H1 (cell line): Measurements from ENCODE around the gene AP3B2. TPM values are rescaled to one million over a fixed set of nuclear protein-coding genes. Genes with fewer than 3 reads are reported as not detected.

Experiments used
- CTCF ChIA-PET: fragments of 300-600 bp; sonication (Branson Sonifier 250); formaldehyde crosslinking; loops from one replicate; lab custom pipeline; 2021; ENCODE audit not compliant: partially characterized antibody; lab: Charles Lee
- POLR2A ChIA-PET: fragments of 300-600 bp; sonication (Branson Sonifier 250); formaldehyde crosslinking; loops from one replicate; lab custom pipeline; 2021; ENCODE audit warnings: inconsistent platforms; ENCODE audit not compliant: partially characterized antibody; lab: Charles Lee
- DNase-seq, 2 experiments: peaks; one replicate each; pipeline versions ENCODE4 v3.0.0 to v3.0.0-alpha.2; 2010 to 2022; ENCODE audit warnings: low spot score in 2 of 2, low read depth in 1 of 2, mixed read lengths in 1 of 2
- FAIRE-seq: peaks from 2 replicates; lab custom pipeline; 2011; peaks lifted over from hg19 to GRCh38; lab: Jason Lieb, UNC
- H2AFZ ChIP-seq: 2 replicates; pipeline ENCODE4 v1.8.1; 2012; ENCODE audit warnings: low read length, inconsistent platforms
- H2AK5ac ChIP-seq: 2 replicates; pipeline ENCODE4 v1.6.1; 2013; ENCODE audit warnings: low read depth, low read length
- H2BK120ac ChIP-seq: replicated peaks from 2 replicates; pipeline ENCODE3; 2013; ENCODE audit warnings: low read depth, low read length, inconsistent platforms
- H2BK12ac ChIP-seq: 2 replicates; pipeline ENCODE4 v1.6.1; 2013; ENCODE audit warnings: low read depth, low read length
- H2BK15ac ChIP-seq: 2 replicates; pipeline ENCODE4 v1.6.1; 2013; ENCODE audit warnings: low read length
- H2BK20ac ChIP-seq: 2 replicates; pipeline ENCODE4 v1.6.1; 2013; ENCODE audit warnings: low read length
- H2BK5ac ChIP-seq: 2 replicates; pipeline ENCODE4 v1.6.1; 2013; ENCODE audit warnings: low read depth, low read length
- H3K14ac ChIP-seq: 2 replicates; pipeline ENCODE4 v1.6.1; 2013; ENCODE audit warnings: inconsistent platforms; ENCODE audit not compliant: insufficient read length
- H3K18ac ChIP-seq: 2 replicates; pipeline ENCODE4 v1.6.1; 2013; ENCODE audit warnings: low read length; ENCODE audit errors: extremely low read depth
- H3K23ac ChIP-seq: 2 replicates; pipeline ENCODE4 v1.6.1; 2013; ENCODE audit warnings: inconsistent platforms; ENCODE audit not compliant: insufficient read length
- H3K23me2 ChIP-seq: 2 replicates; pipeline ENCODE4 v1.6.1; 2013; ENCODE audit warnings: low read depth, low read length
- H3K27ac ChIP-seq: 2 replicates; pipeline ENCODE4 v1.6.1; 2011; ENCODE audit warnings: low read depth, low read length, inconsistent platforms
- H3K27me3 ChIP-seq, 4 experiments: replicated peaks in 1 of 4; 1 replicate in 1 of 4; 2 replicates in 3 of 4; pipeline versions ENCODE4 v1.6.1 to v1.8.1; 2011 to 2013; ENCODE audit warnings: low read length in 3 of 4, mild to moderate bottlenecking in 3 of 4, inconsistent platforms in 2 of 4, mixed read lengths in 2 of 4, moderate library complexity in 1 of 4; ENCODE audit not compliant: control insufficient read depth in 3 of 4, insufficient read depth in 3 of 4; ENCODE audit errors: extremely low read depth in 1 of 4
- H3K36me3 ChIP-seq, 4 experiments: 2 replicates each; pipeline versions ENCODE4 v1.6.1 to v1.8.1; 2011 to 2013; ENCODE audit warnings: mild to moderate bottlenecking in 4 of 4, low read length in 3 of 4, moderate library complexity in 2 of 4, control low read depth in 1 of 4, inconsistent platforms in 1 of 4; ENCODE audit not compliant: insufficient read depth in 4 of 4, control insufficient read depth in 2 of 4
- H3K4ac ChIP-seq: replicated peaks from 2 replicates; pipeline ENCODE3; 2013; ENCODE audit warnings: low read length, low read depth, mixed read lengths, inconsistent platforms; ENCODE audit not compliant: insufficient read length
- H3K4me1 ChIP-seq, 4 experiments: replicated peaks in 1 of 4; 1 replicate in 1 of 4; 2 replicates in 3 of 4; pipeline versions ENCODE4 v1.6.1 to v1.8.1; 2011 to 2013; ENCODE audit warnings: low read length in 3 of 4, inconsistent platforms in 2 of 4, mixed read lengths in 1 of 4; ENCODE audit not compliant: insufficient read depth in 4 of 4, control insufficient read depth in 3 of 4
- H3K4me2 ChIP-seq, 2 experiments: 2 replicates each; pipeline versions ENCODE4 v1.6.1 to v1.8.1; 2011 to 2013; ENCODE audit warnings: low read depth in 2 of 2, low read length in 2 of 2, control low read depth in 1 of 2, inconsistent platforms in 1 of 2, mild to moderate bottlenecking in 1 of 2; ENCODE audit not compliant: insufficient read depth in 1 of 2
- H3K4me3 ChIP-seq, 4 experiments: fragments of 200-600, 300-600 bp in 1 of 4; sonication (generic), shearing (Covaris generic), sonication (Bioruptor Twin) in 1 of 4; 2 replicates each; pipeline versions ENCODE4 v1.5.1 to v1.8.1; 2011 to 2016; ENCODE audit warnings: low read length in 4 of 4, low read depth in 3 of 4, control low read depth in 2 of 4, inconsistent platforms in 2 of 4, mild to moderate bottlenecking in 2 of 4, mixed read lengths in 1 of 4, moderate library complexity in 1 of 4; ENCODE audit not compliant: insufficient read depth in 2 of 4; ENCODE audit errors: extremely low read depth in 1 of 4
- H3K56ac ChIP-seq: replicated peaks from 2 replicates; pipeline ENCODE3; 2013; ENCODE audit warnings: low read depth, mild to moderate bottlenecking, mixed read lengths, low read length, inconsistent platforms; ENCODE audit not compliant: insufficient read length
- H3K79me1 ChIP-seq: 2 replicates; pipeline ENCODE4 v1.6.1; 2013; ENCODE audit warnings: low read depth, low read length, control low read depth
- H3K79me2 ChIP-seq, 2 experiments: 2 replicates each; pipeline versions ENCODE4 v1.6.1 to v1.8.1; 2012 to 2013; ENCODE audit warnings: low read length in 2 of 2, mild to moderate bottlenecking in 2 of 2, inconsistent platforms in 1 of 2; ENCODE audit not compliant: insufficient read depth in 2 of 2, control insufficient read depth in 1 of 2
- H3K9ac ChIP-seq, 4 experiments: replicated peaks in 1 of 4; 1 replicate in 1 of 4; 2 replicates in 3 of 4; pipeline versions ENCODE4 v1.6.1 to v1.8.1; 2011 to 2013; ENCODE audit warnings: low read depth in 3 of 4, low read length in 3 of 4, control low read depth in 2 of 4, mild to moderate bottlenecking in 2 of 4, moderate library complexity in 2 of 4, inconsistent platforms in 1 of 4; ENCODE audit errors: extremely low read depth in 1 of 4
- H3K9me3 ChIP-seq, 2 experiments: 2 replicates each; pipeline versions ENCODE4 v1.6.1 to v1.8.1; 2012 to 2013; ENCODE audit warnings: mild to moderate bottlenecking in 2 of 2, moderate library complexity in 2 of 2, control low read depth in 1 of 2, inconsistent platforms in 1 of 2, low read depth in 1 of 2, low read length in 1 of 2, mixed read lengths in 1 of 2; ENCODE audit not compliant: insufficient read depth in 2 of 2
- H4K20me1 ChIP-seq, 2 experiments: replicated peaks in 1 of 2; 2 replicates each; pipeline versions ENCODE3 to v1.8.1; 2011 to 2013; ENCODE audit warnings: inconsistent platforms in 2 of 2, low read length in 2 of 2, mild to moderate bottlenecking in 1 of 2; ENCODE audit not compliant: insufficient read depth in 2 of 2, control insufficient read depth in 1 of 2
- H4K5ac ChIP-seq: 2 replicates; pipeline ENCODE4 v1.6.1; 2013; ENCODE audit warnings: low read length, low read depth, mixed read lengths, inconsistent platforms; ENCODE audit not compliant: insufficient read length
- H4K8ac ChIP-seq: 2 replicates; pipeline ENCODE4 v1.8.0; 2013; ENCODE audit warnings: mild to moderate bottlenecking, moderate library complexity, low read length, inconsistent platforms; ENCODE audit not compliant: insufficient read depth; ENCODE audit errors: extremely low read depth
- H4K91ac ChIP-seq: replicated peaks from 2 replicates; pipeline ENCODE3; 2013; ENCODE audit warnings: low read length, mixed read lengths, inconsistent platforms; ENCODE audit not compliant: insufficient read length
- CBX5 ChIP-seq: fragments of 300-800, 300-1000 bp; sonication (generic); IDR thresholded peaks from 2 replicates; pipeline ENCODE4 v1.7.1; 2016; ENCODE audit warnings: antibody characterized with exemption, low read length, low read depth
- CEBPB ChIP-seq: IDR thresholded peaks from 2 replicates; pipeline ENCODE4 v1.6.1; 2012; ENCODE audit warnings: low read depth, low read length
- CREB1 ChIP-seq: IDR thresholded peaks from 2 replicates; pipeline ENCODE4 v1.6.1; 2012; ENCODE audit warnings: inconsistent platforms
- CTBP2 ChIP-seq: IDR thresholded peaks from 2 replicates; pipeline ENCODE4 v1.7.0; 2011; ENCODE audit warnings: borderline replicate concordance, mild to moderate bottlenecking, moderate library complexity, mixed read lengths, low read length; ENCODE audit not compliant: insufficient read depth, insufficient read length
- JUN ChIP-seq: IDR thresholded peaks from 2 replicates; pipeline ENCODE4 v1.6.1; 2011; ENCODE audit warnings: low read depth, mild to moderate bottlenecking, improper control_type of control experiment, low read length
- JUND ChIP-seq: IDR thresholded peaks from 2 replicates; pipeline ENCODE4 v1.6.1; 2011; ENCODE audit warnings: mild to moderate bottlenecking, improper control_type of control experiment, low read length
- KDM4A ChIP-seq: IDR thresholded peaks from one replicate; pipeline ENCODE4 v1.7.1; 2012; ENCODE audit warnings: low read depth, mild to moderate bottlenecking, moderate library complexity, low read length, inconsistent platforms; ENCODE audit not compliant: severe bottlenecking
- NANOG ChIP-seq: IDR thresholded peaks from 2 replicates; pipeline ENCODE4 v1.6.1; 2011; ENCODE audit warnings: low read length, low read depth, mild to moderate bottlenecking, inconsistent platforms; ENCODE audit not compliant: insufficient read depth, poor library complexity, severe bottlenecking
- PHF8 ChIP-seq: fragments of 200-600 bp; sonication (generic); conservative IDR thresholded peaks from 2 replicates; pipeline ENCODE4 v1.7.1; 2012; ENCODE audit warnings: low read depth, mild to moderate bottlenecking, inconsistent platforms, low read length, moderate library complexity
- POLR2AphosphoS5 ChIP-seq: IDR thresholded peaks from 2 replicates; pipeline ENCODE4 v1.6.1; 2011; ENCODE audit warnings: low read depth, low read length
- POU5F1 ChIP-seq: IDR thresholded peaks from 2 replicates; pipeline ENCODE4 v1.6.1; 2011; ENCODE audit warnings: low read depth, mild to moderate bottlenecking, low read length, moderate library complexity
- RBBP5 ChIP-seq: IDR thresholded peaks from 2 replicates; pipeline ENCODE4 v1.7.1; 2012; ENCODE audit warnings: low read depth, mild to moderate bottlenecking, inconsistent platforms, low read length, moderate library complexity, borderline replicate concordance
- SIX5 ChIP-seq: IDR thresholded peaks from 2 replicates; pipeline ENCODE4 v1.6.1; 2011; ENCODE audit warnings: mild to moderate bottlenecking, low read depth, low read length
- SP1 ChIP-seq: IDR thresholded peaks from 2 replicates; pipeline ENCODE4 v1.6.1; 2011; ENCODE audit warnings: low read depth, low read length
- SP4 ChIP-seq: IDR thresholded peaks from 2 replicates; pipeline ENCODE4 v1.6.1; 2012; ENCODE audit warnings: low read length, inconsistent platforms
- SRF ChIP-seq: IDR thresholded peaks from 2 replicates; pipeline ENCODE4 v1.6.1; 2011; ENCODE audit warnings: mild to moderate bottlenecking, low read depth, low read length, moderate library complexity
- TCF12 ChIP-seq: IDR thresholded peaks from 2 replicates; pipeline ENCODE4 v1.6.1; 2011; ENCODE audit warnings: low read depth, mild to moderate bottlenecking, low read length
- polyA plus RNA-seq, 7 experiments: library from polyadenylated mRNA; depleted of rRNA in 3 of 7; stranded (reverse) in 5 of 7; unstranded in 2 of 7; fragments of >200 nt in 5 of 7; fragments of 200-250 nt in 2 of 7; gene quantifications; 1 replicate in 5 of 7; 2 replicates in 1 of 7; 4 replicates in 1 of 7; pipeline versions ENCODE4 v1.2.1 to v1.2.3, GENCODE V29; 2011 to 2013; ENCODE audit warnings: missing spikeins in 2 of 7, mixed read lengths in 2 of 7
- total RNA-seq: library from RNA; stranded (reverse); fragmentation: NEBNext Ultra II Directional; extraction: Animal tissue kit (Norgen Biotek cat#: 25700); gene quantifications from 2 replicates; pipeline ENCODE4 v1.2.1, GENCODE V29; 2021

AP3B2 gene
- total and polyA plus RNA-seq, 2 of the 8 experiments (the other 6 are each of a cell fraction or from before 2014, with no cell fraction given), result 21.8 to 25.7 TPM

- Histone ChIP-seq H3K18ac (no peak overlapping the region), H3K56ac (no peak overlapping the region), H2BK20ac (no peak overlapping the region), H3K23me2 (peaks cover 6% of the 10 kb centered on the region; the same call in 1 of the 2 replicates), H3K79me1 (peaks cover 6% of the 10 kb centered on the region; the same call in 1 of the 2 replicates), H3K79me2 (peaks cover 4 to 26% of the 10 kb centered on the region in 2 experiments; a peak in 3 of 4 replicates), H3K9ac (no peak overlapping the region), H4K5ac (no peak overlapping the region), H3K36me3 (no peaks in the 10 kb centered on the region; a peak in 1 of 8 replicates), H3K9me3 (no peaks in the 10 kb centered on the region), H4K91ac (no peak overlapping the region), H3K14ac (no peak overlapping the region), H3K27me3 (no peaks in the 10 kb centered on the region), H4K20me1 (peaks cover 0 to 2% of the 10 kb centered on the region in 2 experiments), H3K4me3 (no peak overlapping the region), H2AK5ac (no peak overlapping the region), H2BK5ac (no peak overlapping the region), H2BK12ac (no peak overlapping the region), H3K4ac (no peak overlapping the region), H2BK120ac (no peak overlapping the region), H2BK15ac (no peak overlapping the region), H3K4me2 (no peak overlapping the region), H2AFZ (no peak overlapping the region), H3K4me1 (peaks cover 0 to 5% (median 2%) of the 10 kb centered on the region in 4 experiments; a peak in 3 of 7 replicates), H3K27ac (no peak overlapping the region), H4K8ac (no peak overlapping the region), H3K23ac (no peak overlapping the region)
- CTCF ChIA-PET, result interaction anchor here (1.0 kb wide), 1 partner anchor 10 kb away, joined by 3 read pairs; no protein-coding TSS in a partner anchor
- FAIRE-seq (no peak), DNase-seq (no peak)
- POLR2A ChIA-PET, result interaction anchor here (1.3 kb wide), 1 partner anchor 49 kb away, joined by 4 read pairs; no protein-coding TSS in a partner anchor
- no peak for TF ChIP-seq CBX5
- no peak for TF ChIP-seq KDM4A
- TF ChIP-seq CTBP2, result no peak
- no peak for TF ChIP-seq SRF
- TF ChIP-seq SIX5, result no peak
- TF ChIP-seq RBBP5, result no peak
- no peak for TF ChIP-seq CREB1
- TF ChIP-seq SP1, result no peak
- TF ChIP-seq NANOG, result no peak
- TF ChIP-seq POU5F1, result no peak
- TF ChIP-seq SP4, result no peak
- no peak for TF ChIP-seq JUND
- TF ChIP-seq JUN, result no peak
- TF ChIP-seq CEBPB, result no peak
- no peak for TF ChIP-seq POLR2AphosphoS5
- TF ChIP-seq TCF12, result no peak
- TF ChIP-seq PHF8, result no peak
Measured at GRCh38 chr15:82748315-82748714, 38.6 kb upstream of the AP3B2 start.
